Fibroblast of lung (primary cell): ENCODE results near the gene OR2V2.

Experiments used
- CTCF ChIP-seq, 2 donors: IDR thresholded peaks in 1 of 2; conservative IDR thresholded peaks in 1 of 2; 1 replicate in 1 of 2; 2 replicates in 1 of 2; pipeline ENCODE4 v1.5.1; 2011 to 2012; ENCODE audit warnings: low read length in 2 of 2, control low read depth in 1 of 2, inconsistent platforms in 1 of 2, low read depth in 1 of 2, mild to moderate bottlenecking in 1 of 2
- EZH2 ChIP-seq: IDR thresholded peaks from 2 replicates; pipeline ENCODE4 v1.5.1; 2012; ENCODE audit warnings: low read length, control low read depth, mild to moderate bottlenecking; ENCODE audit errors: missing control alignments

DNA sequence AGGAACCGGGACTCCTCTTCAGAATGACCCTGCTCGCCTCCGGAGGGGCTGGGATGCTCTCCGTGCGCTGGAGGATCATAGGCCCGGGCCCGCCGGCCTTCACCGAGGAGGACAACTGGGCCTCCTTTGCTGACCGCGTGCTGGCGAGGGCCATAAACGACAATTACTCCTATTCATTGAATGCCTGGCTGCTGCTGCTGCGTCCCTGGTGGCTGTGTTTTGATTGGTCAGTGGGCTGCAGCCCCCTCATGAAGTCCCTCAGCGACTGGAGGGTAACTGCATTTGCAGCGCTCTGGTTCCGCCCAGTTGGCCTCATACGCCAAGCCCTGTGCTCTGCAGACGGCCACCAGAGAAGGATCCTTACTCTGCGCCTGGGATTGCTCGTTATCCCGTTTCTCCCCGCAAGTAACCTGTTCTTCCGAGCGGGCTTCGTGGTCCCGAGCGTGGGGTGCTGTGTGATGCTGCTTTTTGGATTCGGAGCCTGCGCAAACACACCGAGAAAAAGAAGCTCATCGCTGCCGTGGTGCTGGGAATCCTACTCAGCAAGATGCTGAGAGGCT, 33.0 kb upstream of the OR2V2 start:
- no peak for TF ChIP-seq EZH2
- no peak for TF ChIP-seq CTCF (conservative IDR thresholded peaks at IDR 0.05 in 1 of 2, IDR thresholded peaks at IDR 0.05 in 1 of 2; ENCODE audit: low read depth in 1 of 2, low read length in 2 of 2)
